Ishikawa (cell line): ENCODE data around the gene BCORL1.

ENCODE experiments used
- CEBPB ChIP-seq: IDR thresholded peaks from 2 replicates; pipeline ENCODE4 v1.6.1; 2012
- EGR1 ChIP-seq: IDR thresholded peaks from 2 replicates; pipeline ENCODE4 v1.6.1; 2012
- FOXM1 ChIP-seq: IDR thresholded peaks from 2 replicates; pipeline ENCODE4 v1.6.1; 2012; ENCODE audit warnings: low read depth, borderline replicate concordance
- MAX ChIP-seq: IDR thresholded peaks from 2 replicates; pipeline ENCODE4 v1.6.1; 2012
- NFIC ChIP-seq: IDR thresholded peaks from 2 replicates; pipeline ENCODE4 v1.6.1; 2012
- RAD21 ChIP-seq: IDR thresholded peaks from 2 replicates; pipeline ENCODE4 v1.6.1; 2012; ENCODE audit warnings: low read depth
- REST ChIP-seq: IDR thresholded peaks from 2 replicates; pipeline ENCODE4 v1.6.1; 2012; ENCODE audit warnings: low read depth, mild to moderate bottlenecking
- ZBTB7A ChIP-seq: IDR thresholded peaks from 2 replicates; pipeline ENCODE4 v1.6.1; 2012; ENCODE audit warnings: low read depth

- no peak for TF ChIP-seq CEBPB
- TF ChIP-seq REST = no peak
- TF ChIP-seq MAX = peak; percentile 4; the same call in 1 of the 2 replicates
- TF ChIP-seq RAD21 = no peak
- TF ChIP-seq ZBTB7A = peak; percentile 88
- TF ChIP-seq EGR1 = peak; percentile 61; the same call in 1 of the 2 replicates
- no peak for TF ChIP-seq NFIC
- TF ChIP-seq FOXM1 = no peak
These were observed 1.8 kb upstream of the BCORL1 start for GRCh38 chrX:129980540-129981199.
